Esophagus muscularis mucosa (tissue), 3 donors: ENCODE data around the gene DENND2A.

ENCODE experiments used
- POLR2A ChIP-seq: fragments of 450-650 bp; IDR thresholded peaks from one replicate; pipeline ENCODE4 v1.6.1; 2017; ENCODE audit warnings: antibody characterized with exemption, moderate library complexity, mild to moderate bottlenecking, low read depth
- TF ChIP-seq, protein P1 (sequence below), 3 experiments: fragments of 200-600 bp in 2 of 3; fragments of 450-650 bp in 1 of 3; sonication (generic) in 2 of 3; IDR thresholded peaks; one replicate each; pipeline ENCODE4 v1.5.1; 2017 to 2019; ENCODE audit warnings: antibody characterized with exemption in 3 of 3, mild to moderate bottlenecking in 2 of 3, moderate library complexity in 1 of 3

DNA sequence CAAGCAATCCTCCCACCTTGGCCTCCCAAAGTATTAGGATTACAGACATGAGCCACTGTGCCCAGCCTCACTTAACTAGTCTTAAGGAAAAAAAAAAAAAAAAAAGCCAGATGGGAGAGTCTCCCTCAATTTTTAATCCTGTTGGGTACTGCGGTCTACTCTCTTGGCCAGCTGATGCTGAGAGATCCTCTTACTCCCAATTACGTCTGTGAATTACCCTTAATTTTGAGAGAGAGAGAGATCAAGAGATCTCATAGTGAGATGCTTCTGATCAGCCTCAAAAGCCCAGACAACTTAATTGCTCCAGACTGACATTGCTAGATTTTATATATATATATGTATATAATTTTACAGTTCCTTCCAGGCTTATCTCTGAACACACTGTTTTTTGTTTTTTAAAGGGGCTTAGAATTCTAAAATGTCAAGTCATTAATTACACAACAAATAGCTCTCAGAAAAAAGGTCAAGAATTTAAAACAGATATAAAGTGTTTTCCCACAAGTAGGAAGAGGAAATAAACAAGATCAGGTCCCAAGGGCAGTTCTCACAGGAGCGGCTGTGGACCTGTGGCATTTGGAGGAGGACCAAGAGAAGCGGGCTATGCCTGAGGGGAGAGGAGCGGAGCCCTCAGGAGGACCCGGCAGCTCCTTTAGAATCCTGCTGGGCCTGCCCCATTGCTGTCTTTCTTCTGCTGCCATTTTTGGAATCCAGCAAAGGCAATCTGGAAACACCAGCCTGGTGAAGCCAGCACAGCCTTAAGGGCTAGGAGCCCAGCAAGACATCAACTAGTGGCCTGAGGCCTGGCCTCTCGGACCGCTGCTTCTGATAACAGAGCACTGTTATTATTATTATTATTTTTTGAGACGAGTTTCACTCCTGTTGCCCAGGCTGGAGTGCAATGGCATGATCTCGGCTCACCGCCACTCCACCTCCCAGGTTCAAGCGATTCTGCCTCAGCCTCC lies 30.1 kb downstream of the DENND2A start:
- TF ChIP-seq, protein P1, sequence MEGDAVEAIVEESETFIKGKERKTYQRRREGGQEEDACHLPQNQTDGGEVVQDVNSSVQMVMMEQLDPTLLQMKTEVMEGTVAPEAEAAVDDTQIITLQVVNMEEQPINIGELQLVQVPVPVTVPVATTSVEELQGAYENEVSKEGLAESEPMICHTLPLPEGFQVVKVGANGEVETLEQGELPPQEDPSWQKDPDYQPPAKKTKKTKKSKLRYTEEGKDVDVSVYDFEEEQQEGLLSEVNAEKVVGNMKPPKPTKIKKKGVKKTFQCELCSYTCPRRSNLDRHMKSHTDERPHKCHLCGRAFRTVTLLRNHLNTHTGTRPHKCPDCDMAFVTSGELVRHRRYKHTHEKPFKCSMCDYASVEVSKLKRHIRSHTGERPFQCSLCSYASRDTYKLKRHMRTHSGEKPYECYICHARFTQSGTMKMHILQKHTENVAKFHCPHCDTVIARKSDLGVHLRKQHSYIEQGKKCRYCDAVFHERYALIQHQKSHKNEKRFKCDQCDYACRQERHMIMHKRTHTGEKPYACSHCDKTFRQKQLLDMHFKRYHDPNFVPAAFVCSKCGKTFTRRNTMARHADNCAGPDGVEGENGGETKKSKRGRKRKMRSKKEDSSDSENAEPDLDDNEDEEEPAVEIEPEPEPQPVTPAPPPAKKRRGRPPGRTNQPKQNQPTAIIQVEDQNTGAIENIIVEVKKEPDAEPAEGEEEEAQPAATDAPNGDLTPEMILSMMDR (IDR thresholded peaks at IDR 0.05) = no peak
- no peak for TF ChIP-seq POLR2A
